ENCODE results near the gene TRAF4. TPM values are rescaled to one million over a fixed set of nuclear protein-coding genes. Genes with fewer than 3 reads are reported as not detected.

The TRAF4 gene
- total RNA-seq, 1 experiment from 2014 or later = 227 TPM

DNA sequence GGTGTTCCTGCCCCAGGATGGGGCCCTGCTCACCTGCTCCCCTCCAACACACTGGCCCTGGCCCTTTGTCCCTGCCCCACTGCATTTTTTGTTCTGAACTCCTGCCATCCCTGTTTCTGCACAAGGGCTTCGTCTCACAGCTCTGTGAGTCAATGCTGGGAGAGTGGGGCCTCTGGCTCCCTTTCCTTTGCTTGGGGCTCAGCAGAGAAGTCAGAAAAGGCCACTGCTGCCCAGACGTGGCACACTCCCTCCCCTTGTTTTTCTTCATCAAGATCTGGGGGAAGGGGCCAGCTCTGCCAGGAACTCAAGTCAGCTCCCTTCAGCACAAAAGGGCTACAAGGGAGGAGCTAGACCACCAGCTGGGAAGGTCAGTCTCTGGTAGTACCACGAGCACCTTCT, 41.1 kb upstream of the TRAF4 start:
- no peak overlapping the region for H2AK5ac ChIP-seq (ENCODE audit: insufficient read length, low read length)
- DNase-seq = no peak
- H3K27me3 ChIP-seq (ENCODE audit: insufficient read depth, low read length) = no peaks in the 10 kb centered on the region
- no peak overlapping the region for H2AFZ ChIP-seq (ENCODE audit: low read length)
- Mint-ChIP-seq H3K27me3 (ENCODE audit: low read depth) (no peaks in the 10 kb centered on the region), H3K4me3 (peak overlapping the region in 1 of 2 experiments; percentile 21; a peak in 1 of 5 replicates), H3K27ac (peak overlapping the region in 2 of 3 experiments; percentile 91; a peak in 5 of 7 replicates), H3K4me1 (peaks cover 33 to 37% of the 10 kb centered on the region in 2 experiments), H3K9me3 (no peaks in the 10 kb centered on the region), H3K36me3 (ENCODE audit: insufficient read depth in 1 of 3, low read depth in 3 of 3) (peaks cover 36 to 76% (median 65%) of the 10 kb centered on the region in 3 experiments; a peak in 6 of 7 replicates)
- H3K4me2 ChIP-seq (ENCODE audit: insufficient read depth, insufficient read length, low read length) = no peak overlapping the region
- no peak overlapping the region for H3T11ph ChIP-seq (ENCODE audit: low read length)
- H4K91ac ChIP-seq (ENCODE audit: insufficient read length, low read depth, low read length) = no peak overlapping the region
- no peak overlapping the region for H3K18ac ChIP-seq (ENCODE audit: insufficient read length, low read depth, low read length)
- H3K56ac ChIP-seq (ENCODE audit: insufficient read length, low read depth, low read length) = no peak overlapping the region
- H2BK5ac ChIP-seq (ENCODE audit: insufficient read length, low read length) = no peak overlapping the region
- H3K9ac ChIP-seq (ENCODE audit: extremely low read depth, insufficient read length, low read length) = no peak overlapping the region
- peaks cover 4% of the 10 kb centered on the region for H4K20me1 ChIP-seq (ENCODE audit: control insufficient read depth, insufficient read depth, insufficient read length)
- H2BK15ac ChIP-seq (ENCODE audit: low read depth, low read length) = no peak overlapping the region
- no peak overlapping the region for H2BK120ac ChIP-seq (ENCODE audit: low read depth, low read length, poor library complexity, severe bottlenecking)
- no peak overlapping the region for H3K23ac ChIP-seq (ENCODE audit: insufficient read length, low read depth, low read length)
- H3K14ac ChIP-seq (ENCODE audit: insufficient read depth, low read length) = no peak overlapping the region
- H3K27ac ChIP-seq (ENCODE audit: insufficient read length, low read depth, low read length) = no peak overlapping the region
- H3K79me2 ChIP-seq (ENCODE audit: insufficient read depth, low read length) = no peaks in the 10 kb centered on the region
- no CpG with 5 or more reads among the region's 3 CpGs for WGBS (ENCODE audit: extremely low coverage, insufficient read length, low lambda C conversion rate)
- H2BK20ac ChIP-seq (ENCODE audit: low read depth, low read length, poor library complexity, severe bottlenecking) = no peak overlapping the region
- no peak overlapping the region for H3K4ac ChIP-seq (ENCODE audit: low read depth, low read length)
- H3K23me2 ChIP-seq (ENCODE audit: insufficient read length, low read depth, low read length, poor library complexity, severe bottlenecking) = no peaks in the 10 kb centered on the region
- no peak overlapping the region for H4K8ac ChIP-seq (replicated peaks; ENCODE audit: insufficient read length, low read depth, low read length)
- TF ChIP-seq, protein P1, sequence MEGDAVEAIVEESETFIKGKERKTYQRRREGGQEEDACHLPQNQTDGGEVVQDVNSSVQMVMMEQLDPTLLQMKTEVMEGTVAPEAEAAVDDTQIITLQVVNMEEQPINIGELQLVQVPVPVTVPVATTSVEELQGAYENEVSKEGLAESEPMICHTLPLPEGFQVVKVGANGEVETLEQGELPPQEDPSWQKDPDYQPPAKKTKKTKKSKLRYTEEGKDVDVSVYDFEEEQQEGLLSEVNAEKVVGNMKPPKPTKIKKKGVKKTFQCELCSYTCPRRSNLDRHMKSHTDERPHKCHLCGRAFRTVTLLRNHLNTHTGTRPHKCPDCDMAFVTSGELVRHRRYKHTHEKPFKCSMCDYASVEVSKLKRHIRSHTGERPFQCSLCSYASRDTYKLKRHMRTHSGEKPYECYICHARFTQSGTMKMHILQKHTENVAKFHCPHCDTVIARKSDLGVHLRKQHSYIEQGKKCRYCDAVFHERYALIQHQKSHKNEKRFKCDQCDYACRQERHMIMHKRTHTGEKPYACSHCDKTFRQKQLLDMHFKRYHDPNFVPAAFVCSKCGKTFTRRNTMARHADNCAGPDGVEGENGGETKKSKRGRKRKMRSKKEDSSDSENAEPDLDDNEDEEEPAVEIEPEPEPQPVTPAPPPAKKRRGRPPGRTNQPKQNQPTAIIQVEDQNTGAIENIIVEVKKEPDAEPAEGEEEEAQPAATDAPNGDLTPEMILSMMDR (conservative IDR thresholded peaks at IDR 0.05) = no peak
- H2BK12ac ChIP-seq (ENCODE audit: insufficient read length, low read depth, low read length) = no peak overlapping the region
- H3K4me1 ChIP-seq (ENCODE audit: insufficient read depth, low read length) = no peaks in the 10 kb centered on the region
- no peaks in the 10 kb centered on the region for H3K9me3 ChIP-seq (ENCODE audit: control insufficient read depth, low read depth, low read length)
- H3K79me1 ChIP-seq (ENCODE audit: insufficient read depth, low read depth, low read length, poor library complexity, severe bottlenecking) = no peaks in the 10 kb centered on the region
- H4K5ac ChIP-seq (ENCODE audit: insufficient read length, low read depth, low read length) = no peak overlapping the region
